Measurements from ENCODE around the gene CGRRF1.

GRCh38 chr14:54498095-54498531 lies 11.6 kb upstream of the CGRRF1 start:
- no peak for TF ChIP-seq CTCF (IDR thresholded peaks at IDR 0.05)
- no peak for TF ChIP-seq POLR2A (IDR thresholded peaks at IDR 0.05)

All from prostate gland (tissue), 2 donors.